Adrenal gland (tissue), 12 donors: ENCODE data around the gene MYO1E. TPM values are rescaled to one million over a fixed set of nuclear protein-coding genes. Genes with fewer than 3 reads are reported as not detected.
"Not testable (repeated sequence)": the region's sequence is repeated elsewhere in the genome, so short reads cannot be mapped to it uniquely, and the experiment has no call there.

ENCODE experiments used
- DNase-seq, 7 donors: peaks; one replicate each; pipeline ENCODE4 v3.0.0-alpha.2; 2019 to 2020
- H3K27ac ChIP-seq, 5 donors: fragments of 200-600 bp; sonication (generic) in 4 of 5; 1 replicate in 3 of 5; 2 replicates in 2 of 5; pipeline versions ENCODE4 v1.5.1 to v1.8.0; 2016 to 2020; ENCODE audit warnings: mild to moderate bottlenecking in 1 of 5
- H3K27me3 ChIP-seq: fragments of 200-600 bp; 2 replicates; pipeline ENCODE4 v1.8.0; 2021
- H3K36me3 ChIP-seq, 2 donors: fragments of 200-600 bp; replicated peaks in 1 of 2; 1 replicate in 1 of 2; 2 replicates in 1 of 2; pipeline versions ENCODE4 v1.5.1 to v1.8.0; 2018 to 2022
- H3K4me1 ChIP-seq, 2 donors: fragments of 200-600 bp; replicated peaks in 1 of 2; 1 replicate in 1 of 2; 2 replicates in 1 of 2; pipeline versions ENCODE4 v1.5.1 to v1.8.0; 2018 to 2021
- H3K4me3 ChIP-seq, 4 donors: fragments of 200-600 bp; sonication (generic) in 3 of 4; one replicate each; pipeline ENCODE4 v1.5.1; 2016 to 2018
- H3K9me3 ChIP-seq, 3 donors: fragments of 200-600 bp; sonication (generic) in 1 of 3; replicated peaks in 1 of 3; 1 replicate in 2 of 3; 2 replicates in 1 of 3; pipeline versions ENCODE4 v1.5.1 to v1.8.0; 2016 to 2021
- CTCF ChIP-seq, 6 experiments: fragments of 450-650 bp in 4 of 6; fragments of 200-600 bp in 2 of 6; sonication (generic) in 1 of 6; IDR thresholded peaks; 1 replicate in 5 of 6; 2 replicates in 1 of 6; pipeline versions ENCODE4 v1.5.1 to v1.8.0; 2016 to 2021; ENCODE audit warnings: antibody characterized with exemption in 6 of 6, mild to moderate bottlenecking in 2 of 6, moderate library complexity in 1 of 6
- POLR2A ChIP-seq, 2 donors: fragments of 450-650 bp; IDR thresholded peaks; one replicate each; pipeline ENCODE4 v1.6.1; 2017; ENCODE audit warnings: antibody characterized with exemption in 2 of 2, mild to moderate bottlenecking in 2 of 2, moderate library complexity in 1 of 2
- WGBS, 4 donors: extraction: QIAGEN DNeasy Blood & Tissue Kit in 2 of 4; methylation state at CpG; one replicate each; pipeline versions ENCODE4 v1.1.5 to v1.1.7; 2013 to 2017; 5-methylcytosine and 5-hydroxymethylcytosine counted together
- intact Hi-C, 2 donors: fragments of 100-400 bp; cut with DNase I; formaldehyde crosslinking; loops; one replicate each; pipeline versions ENCODE4 v1.14.1 to v1.15.0; 2022 to 2023
- polyA plus RNA-seq, 3 donors: library from polyadenylated mRNA; stranded (reverse); fragments of 200-250 nt in 2 of 3; fragments of 350-450 nt in 1 of 3; fragmentation: Illumina TruSeq in 1 of 3; extraction: RNeasy Lipid Tissue Mini Kit (QIAGEN cat#74804) in 1 of 3; gene quantifications; one replicate each; pipeline ENCODE4 v1.2.3, GENCODE V29; 2013 to 2014
- total RNA-seq, 9 donors: library from RNA; depleted of rRNA in 4 of 9; stranded (reverse); fragments of >200 nt in 4 of 9; fragments of 120-200 nt in 1 of 9; fragmentation: NEBNext Ultra II Directional in 1 of 9; extraction: Animal tissue kit (Norgen Biotek cat#: 25700) in 1 of 9; gene quantifications; one replicate each; pipeline versions ENCODE4 v1.1.0 to v1.2.4, GENCODE V29; 2013 to 2023
- donor health status: healthy with polysubstance abuse.
- donor health status: Bipolar disorder and iron deficiency.
- donor health status: DM: yes; HTN: yes; CAD: no.
- donor health status: DM: no; HTN: no; CAD: no.
- donor health status: DM: no; HTN: no; CAD: no.
- donor health status: DM: yes; HTN: yes; CAD: no.

MYO1E gene
- total and polyA plus RNA-seq, 12 donors: 11.9 to 50.8 (median 26.0) TPM

- WGBS, 4 donors: 88 to 98% (median 95%) methylated on average over 5 of the region's 5 CpGs
- Histone ChIP-seq H3K4me3 (no peak overlapping the region), H3K9me3 (no peaks in the 10 kb centered on the region), H3K36me3 (peaks cover 0 to 3% of the 10 kb centered on the region in 2 donors), H3K27ac (no peak overlapping the region), H3K27me3 (no peaks in the 10 kb centered on the region), H3K4me1 (no peaks in the 10 kb centered on the region)
- no peak for DNase-seq
- TF ChIP-seq POLR2A (IDR thresholded peaks at IDR 0.05) (no peak), CTCF (IDR thresholded peaks at IDR 0.05) (no peak)
- intact Hi-C loops: no loop called here
Measured at GRCh38 chr15:59147666-59148065, 225.0 kb downstream of the MYO1E start.

- H3K36me3 ChIP-seq, H3K9me3 ChIP-seq, H3K4me1 ChIP-seq, intact Hi-C loops, H3K27me3 ChIP-seq, H3K4me3 ChIP-seq, H3K27ac ChIP-seq: not testable (repeated sequence)
- 79 to 90% (median 83%) methylated on average over 10 of the region's 10 CpGs for WGBS, 4 donors
- peak in 4 of 6 experiments; percentile 25 to 39 (median 27) for TF ChIP-seq CTCF (IDR thresholded peaks at IDR 0.05)
- peak in 1 of 7 donors; percentile 21 for DNase-seq
Measured at GRCh38 chr15:59144594-59144993, 228.1 kb downstream of the MYO1E start.

GRCh38 chr15:59143281-59143680, 229.4 kb downstream of the MYO1E start:
- H3K27me3 ChIP-seq: no peaks in the 10 kb centered on the region
- WGBS, 4 donors: 95 to 99% (median 97%) methylated on average over 4 to 5 of the region's 5 CpGs
- H3K4me3 ChIP-seq: no peak overlapping the region
- DNase-seq: no peak
- TF ChIP-seq POLR2A (IDR thresholded peaks at IDR 0.05): no peak
- no peak for TF ChIP-seq CTCF (IDR thresholded peaks at IDR 0.05)
- no peaks in the 10 kb centered on the region for H3K4me1 ChIP-seq
- intact Hi-C loops: no loop called here
- H3K36me3 ChIP-seq: no peaks in the 10 kb centered on the region
- H3K27ac ChIP-seq: no peak overlapping the region
- no peaks in the 10 kb centered on the region for H3K9me3 ChIP-seq

- Histone ChIP-seq H3K9me3 (no peaks in the 10 kb centered on the region), H3K27ac (no peak overlapping the region), H3K27me3 (no peaks in the 10 kb centered on the region), H3K4me1 (no peaks in the 10 kb centered on the region), H3K36me3 (peaks cover 0 to 6% of the 10 kb centered on the region in 2 donors), H3K4me3 (no peak overlapping the region)
- TF ChIP-seq CTCF (IDR thresholded peaks at IDR 0.05): no peak
- TF ChIP-seq POLR2A (IDR thresholded peaks at IDR 0.05): no peak
- WGBS, 4 donors: 86 to 96% (median 89%) methylated on average over 9 of the region's 9 CpGs
- DNase-seq: no peak
- intact Hi-C loops: no loop called here
Measured at GRCh38 chr15:59140422-59141226, 232.0 kb downstream of the MYO1E start.
